HepG2 (cell line): ENCODE results near the gene ARHGEF3. TPM values are rescaled to one million over a fixed set of nuclear protein-coding genes. Genes with fewer than 3 reads are reported as not detected.

Experiments used
- GRHL1 ChIP-seq: sonication (generic); formaldehyde crosslinking; conservative IDR thresholded peaks from 2 replicates; pipeline ENCODE4 v1.8.0; 2022; ENCODE audit warnings: missing genetic modification reagents
- HOXD1 ChIP-seq: sonication (generic); formaldehyde crosslinking; IDR thresholded peaks from 2 replicates; pipeline ENCODE4 v1.5.0; 2020; ENCODE audit warnings: missing genetic modification reagents
- PTBP1 ChIP-seq: fragments of 200-400 bp; formaldehyde crosslinking; IDR thresholded peaks from 2 replicates; pipeline ENCODE4 v1.6.1; 2018; ENCODE audit warnings: low read length, low read depth; ENCODE audit not compliant: poor library complexity, severe bottlenecking
- RERE ChIP-seq: IDR thresholded peaks from 2 replicates; pipeline ENCODE4 v1.6.1; 2016; ENCODE audit warnings: low read depth, missing genetic modification reagents, missing compliant biosample characterization
- SIN3A ChIP-seq: IDR thresholded peaks from 2 replicates; pipeline ENCODE4 v1.6.1; 2011; ENCODE audit warnings: low read depth, mild to moderate bottlenecking, control low read depth, low read length, borderline replicate concordance
- THAP9 ChIP-seq: sonication (generic); formaldehyde crosslinking; IDR thresholded peaks from 2 replicates; pipeline ENCODE4; 2020; ENCODE audit warnings: missing genetic modification reagents, mild to moderate bottlenecking, borderline replicate concordance
- ZFP41 ChIP-seq: sonication (generic); formaldehyde crosslinking; IDR thresholded peaks from 2 replicates; pipeline ENCODE4 v1.4.0; 2020; ENCODE audit warnings: mild to moderate bottlenecking, missing genetic modification reagents, borderline replicate concordance
- ZNF12 ChIP-seq: sonication (generic); formaldehyde crosslinking; IDR thresholded peaks from 2 replicates; pipeline ENCODE4 v1.5.0; 2020; ENCODE audit warnings: missing genetic modification reagents
- ZNF639 ChIP-seq: conservative IDR thresholded peaks from 2 replicates; pipeline ENCODE4 v1.6.1; 2018; ENCODE audit warnings: missing genetic modification reagents
- ZSCAN5A ChIP-seq: sonication (generic); formaldehyde crosslinking; IDR thresholded peaks from 2 replicates; pipeline ENCODE4 v1.8.0; 2022; ENCODE audit warnings: mild to moderate bottlenecking, missing genetic modification reagents, borderline replicate concordance
- polyA plus RNA-seq, 8 experiments: library from polyadenylated mRNA; depleted of rRNA in 3 of 8; stranded (reverse) in 7 of 8; unstranded in 1 of 8; fragments of >200 nt; fragmentation: Illumina TruSeq in 4 of 8; extraction: Trizol in 4 of 8; gene quantifications; 2 replicates each; pipeline versions ENCODE4 v1.2.1 to v1.2.3, GENCODE V29; 2011 to 2016; ENCODE audit warnings: low read depth in 4 of 8, missing spikeins in 1 of 8, mixed read lengths in 1 of 8; ENCODE audit not compliant: insufficient read depth in 1 of 8
- total RNA-seq, 5 experiments: library from RNA; depleted of rRNA; stranded (reverse); fragments of >200 nt; fragmentation: Illumina TruSeq; extraction: Trizol; gene quantifications; 2 replicates each; pipeline ENCODE4 v1.2.3, GENCODE V29; 2016; ENCODE audit warnings: low read depth in 1 of 5

Gene ARHGEF3
- total and polyA plus RNA-seq, 2 of the 13 experiments (the other 11 are each of a cell fraction or from before 2014, with no cell fraction given), result 14.8 to 23.1 TPM

GRCh38 chr3:56818156-56818985 is 16.6 kb upstream of the ARHGEF3 start (continued):
- TF ChIP-seq GRHL1 (no peak), THAP9 (CRISPR knock-in tag) (no peak), ZSCAN5A (no peak), PTBP1 (no peak), RERE (CRISPR knock-in tag) (no peak), ZNF639 (CRISPR knock-in tag) (no peak), ZNF12 (no peak), HOXD1 (CRISPR knock-in tag) (0 out of 2 replicates have a peak, but pooled peaks have one; percentile 41), ZFP41 (CRISPR knock-in tag) (no peak), SIN3A (no peak)
